Measurements from ENCODE around the gene CDH13.

Gene CDH13

GRCh38 chr16:83711069-83711468 is 1084.3 kb downstream of the CDH13 start:
- no peak for DNase-seq

- no peak for DNase-seq
These were observed 1086.8 kb downstream of the CDH13 start for GRCh38 chr16:83713597-83713996.

- DNase-seq = no peak
These were observed 1087.5 kb downstream of the CDH13 start for GRCh38 chr16:83714286-83714685.

GRCh38 chr16:83715217-83715920 is 1088.6 kb downstream of the CDH13 start:
- no peak for DNase-seq

- no peak for DNase-seq
These were observed 1090.5 kb downstream of the CDH13 start for GRCh38 chr16:83717308-83717707.

- no peak for DNase-seq
These were observed 1091.0 kb downstream of the CDH13 start for GRCh38 chr16:83717814-83718213.

GRCh38 chr16:83720213-83720612 is 1093.4 kb downstream of the CDH13 start:
- DNase-seq = no peak

GRCh38 chr16:83720981-83721380 is 1094.2 kb downstream of the CDH13 start:
- DNase-seq = no peak

GRCh38 chr16:83721676-83722075 is 1094.9 kb downstream of the CDH13 start:
- DNase-seq = no peak

- no peak for DNase-seq
These were observed 1095.9 kb downstream of the CDH13 start for GRCh38 chr16:83722456-83723183.

GRCh38 chr16:83723244-83723643 is 1096.5 kb downstream of the CDH13 start:
- DNase-seq = no peak

GRCh38 chr16:83723901-83724300 is 1097.1 kb downstream of the CDH13 start:
- DNase-seq = no peak

- DNase-seq = no peak
These were observed 1097.8 kb downstream of the CDH13 start for GRCh38 chr16:83724585-83724984.

GRCh38 chr16:83725313-83725712 is 1098.5 kb downstream of the CDH13 start:
- no peak for DNase-seq

- no peak for DNase-seq
These were observed 1100.2 kb downstream of the CDH13 start for GRCh38 chr16:83727018-83727417.

- no peak for DNase-seq
These were observed 1101.1 kb downstream of the CDH13 start for GRCh38 chr16:83727751-83728352.

- no peak for DNase-seq
These were observed 1101.7 kb downstream of the CDH13 start for GRCh38 chr16:83728492-83728891.

- no peak for DNase-seq
These were observed 1104.0 kb downstream of the CDH13 start for GRCh38 chr16:83730812-83731211.

- no peak for DNase-seq
These were observed 1105.8 kb downstream of the CDH13 start for GRCh38 chr16:83732536-83732935.

GRCh38 chr16:83733301-83733700 is 1106.5 kb downstream of the CDH13 start:
- no peak for DNase-seq

GRCh38 chr16:83734136-83734535 is 1107.4 kb downstream of the CDH13 start:
- no peak for DNase-seq

GRCh38 chr16:83737729-83738354 is 1111.1 kb downstream of the CDH13 start:
- no peak for DNase-seq

- no peak for DNase-seq
These were observed 1112.2 kb downstream of the CDH13 start for GRCh38 chr16:83738923-83739503.
